GM21423 (cell line): Measurements from ENCODE around the gene SEC22B.
A peak's percentile ranks its signal among the peaks of the same experiment; 100 is the strongest.
"Not testable (repeated sequence)": the region's sequence is repeated elsewhere in the genome, so short reads cannot be mapped to it uniquely, and the experiment has no call there.

ENCODE experiments used
- ATAC-seq: cut with Tn5 transposase; IDR thresholded peaks from one replicate; pipeline ENCODE4 v1.9.1; 2021; ENCODE audit warnings: mild to moderate bottlenecking, moderate library complexity; ENCODE audit not compliant: unreplicated experiment

Gene SEC22B

DNA sequence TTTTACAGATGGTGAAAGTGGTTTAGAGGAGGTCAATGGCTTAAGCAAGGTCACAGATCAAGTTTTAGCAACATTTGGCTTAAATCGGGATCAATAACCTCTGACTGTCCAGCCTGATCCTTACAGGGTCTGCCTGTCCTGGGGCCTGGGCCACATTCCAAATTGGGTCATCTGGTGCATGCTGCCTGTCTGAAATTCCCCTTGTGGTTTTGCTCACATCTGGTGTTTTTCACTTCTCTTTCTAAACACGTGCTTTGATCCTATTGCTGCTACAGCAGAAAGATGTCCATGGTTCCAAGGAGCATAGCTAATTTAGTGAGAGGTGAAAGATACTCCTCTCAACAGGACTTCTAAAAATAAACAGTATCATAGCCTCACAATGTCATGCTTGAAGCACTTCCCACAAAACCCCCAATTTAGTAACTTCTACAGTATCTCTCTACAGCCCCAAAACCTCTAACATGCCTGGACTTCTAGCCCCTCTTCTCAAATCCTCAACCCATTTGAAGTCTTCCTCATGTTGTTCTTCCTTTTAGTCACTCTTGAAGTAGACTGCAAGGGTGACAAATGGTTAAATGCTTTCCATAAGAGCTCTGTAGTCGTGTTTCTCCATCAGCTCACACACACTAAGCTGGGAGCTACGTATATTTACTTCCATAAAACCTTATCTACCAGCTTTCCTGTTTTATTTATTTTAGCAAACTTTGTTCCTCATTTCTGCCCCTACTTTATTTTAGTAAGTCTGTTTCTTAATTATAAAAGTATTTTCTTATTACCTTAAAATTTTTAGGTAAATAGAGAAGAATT, 58.7 kb downstream of the SEC22B start:
- peak; percentile 51 for ATAC-seq

DNA sequence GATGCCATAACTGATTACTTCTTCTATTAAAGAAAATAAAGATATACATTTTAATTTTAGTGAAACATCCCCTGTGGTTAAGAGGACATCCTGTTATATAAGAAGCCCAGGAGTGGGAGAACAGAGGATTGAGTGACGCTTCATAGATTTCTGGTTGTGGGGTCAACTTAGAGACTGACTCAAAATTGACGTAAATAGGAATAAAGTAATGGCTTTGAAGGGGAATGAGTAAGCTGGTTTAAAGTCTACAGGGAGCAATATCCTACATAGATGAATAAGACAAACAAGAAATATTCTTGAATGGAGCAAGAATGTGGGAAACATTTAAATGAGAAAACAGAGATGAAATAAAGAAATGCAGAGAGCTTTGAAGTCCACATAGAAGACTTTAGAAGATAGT, 60.2 kb downstream of the SEC22B start:
- not testable (repeated sequence) for ATAC-seq

DNA sequence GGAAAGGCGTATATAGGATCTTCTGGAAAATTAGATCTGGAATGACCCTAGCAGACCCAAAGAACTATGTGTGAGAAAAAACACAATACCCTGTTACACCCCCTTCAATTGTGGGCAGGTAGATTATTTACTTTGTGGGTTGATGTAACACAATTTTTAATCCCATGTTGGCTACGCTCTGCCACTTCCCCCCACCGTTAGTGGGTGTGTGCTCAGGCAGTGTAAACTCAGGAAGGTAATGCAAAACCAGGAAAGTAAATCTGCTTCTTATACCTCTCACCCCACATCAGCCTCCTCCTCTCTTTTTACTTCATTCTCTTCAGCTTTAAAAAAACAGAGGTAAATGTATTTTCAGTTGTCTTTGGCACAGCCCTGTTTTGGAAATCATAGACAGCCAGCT, 63.2 kb downstream of the SEC22B start:
- ATAC-seq, result not testable (repeated sequence)

DNA sequence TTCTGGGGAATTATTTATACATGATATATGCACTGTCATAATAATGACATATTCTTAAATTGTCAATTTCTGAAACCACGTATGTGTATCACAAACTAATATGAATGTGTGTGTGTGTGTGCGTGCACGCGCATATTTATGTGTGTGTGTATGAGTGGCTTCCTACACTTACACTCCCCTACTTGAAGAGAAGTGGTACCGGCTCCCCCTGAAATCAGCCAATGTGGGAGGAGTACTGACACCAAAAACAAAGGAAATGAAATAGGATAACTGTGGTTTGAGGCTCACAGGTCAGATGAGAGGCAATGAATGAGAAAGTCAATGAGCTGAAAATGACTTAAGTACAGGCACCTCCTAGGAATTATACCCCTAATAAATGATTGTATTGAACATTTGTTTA, 64.1 kb downstream of the SEC22B start:
- ATAC-seq, result not testable (repeated sequence)

DNA sequence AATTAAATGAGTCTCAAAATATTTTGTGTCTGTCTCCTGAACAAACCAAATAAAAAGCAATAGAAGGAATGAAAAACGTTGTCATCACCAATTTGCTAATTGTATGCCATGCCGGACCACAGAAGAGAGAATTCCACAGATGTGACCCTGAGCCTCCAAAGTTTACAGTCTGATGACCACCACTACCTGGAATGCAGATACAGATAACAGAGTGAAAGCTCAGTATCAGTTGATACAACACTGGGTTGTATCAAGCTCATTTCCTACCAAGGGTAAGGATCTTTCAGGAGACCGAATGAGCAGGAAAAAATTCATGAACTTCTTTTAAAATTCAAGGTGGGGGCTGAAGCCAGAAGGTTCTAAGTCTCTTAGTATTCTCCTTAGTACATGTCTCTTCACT, 64.5 kb downstream of the SEC22B start:
- not testable (repeated sequence) for ATAC-seq

DNA sequence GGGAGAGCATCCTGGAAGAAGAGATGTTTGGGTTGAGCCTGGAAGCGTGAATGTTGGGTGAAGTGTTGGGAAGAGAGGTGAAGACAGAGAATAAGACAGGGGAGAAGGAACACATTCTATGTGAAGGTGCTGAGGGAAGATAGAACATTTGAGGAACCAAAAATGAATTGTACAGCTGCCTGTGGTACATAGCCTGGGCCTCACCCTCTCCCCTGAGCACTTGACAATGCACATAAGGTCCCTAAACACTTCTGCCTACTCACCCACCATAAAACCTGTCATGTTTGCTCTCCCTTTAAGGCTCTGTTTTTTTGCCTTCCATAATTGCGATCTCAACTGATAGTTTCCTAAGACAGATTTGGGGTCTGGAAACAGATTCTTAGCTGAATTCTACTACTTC, 65.3 kb downstream of the SEC22B start:
- ATAC-seq, result not testable (repeated sequence)

DNA sequence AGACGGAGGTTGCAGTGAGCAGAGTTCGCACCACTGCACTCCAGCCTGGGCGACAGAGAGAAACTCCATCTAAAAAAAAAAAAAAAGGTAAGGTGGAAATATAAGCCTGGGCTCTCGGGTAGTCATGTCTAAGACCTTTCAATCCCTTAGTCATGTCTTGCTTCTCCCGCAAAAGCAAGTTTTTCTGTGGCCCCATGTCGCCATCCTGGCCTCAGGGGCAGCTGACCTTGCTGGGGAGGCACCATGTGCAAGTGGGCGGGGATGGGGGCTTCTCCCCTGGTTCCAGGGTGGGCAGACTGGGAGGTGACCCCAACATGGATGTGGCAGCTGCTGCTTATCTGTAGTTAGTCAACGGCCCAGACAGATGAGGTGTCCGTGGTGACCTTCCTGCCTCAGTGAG, 66.7 kb downstream of the SEC22B start:
- ATAC-seq, result not testable (repeated sequence)

DNA sequence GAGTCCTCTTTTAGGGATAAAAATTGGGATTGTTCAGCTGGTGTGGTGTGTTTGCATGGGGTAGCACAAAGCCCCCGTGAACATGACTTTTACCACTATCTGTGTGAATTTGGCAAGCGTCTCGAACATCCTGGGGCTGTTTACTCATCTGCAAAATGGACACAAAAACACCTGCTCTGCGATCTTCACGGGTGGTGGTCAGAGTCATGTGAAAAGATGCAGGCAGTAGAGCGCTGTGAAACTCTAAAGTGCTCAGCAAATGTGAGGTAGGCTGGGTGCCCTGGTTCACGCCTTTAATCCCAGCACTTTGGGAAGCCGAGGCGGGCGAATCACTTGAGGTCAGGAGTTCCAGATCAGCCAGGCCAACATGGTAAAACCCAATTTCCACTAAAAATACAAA, 67.1 kb downstream of the SEC22B start:
- not testable (repeated sequence) for ATAC-seq

DNA sequence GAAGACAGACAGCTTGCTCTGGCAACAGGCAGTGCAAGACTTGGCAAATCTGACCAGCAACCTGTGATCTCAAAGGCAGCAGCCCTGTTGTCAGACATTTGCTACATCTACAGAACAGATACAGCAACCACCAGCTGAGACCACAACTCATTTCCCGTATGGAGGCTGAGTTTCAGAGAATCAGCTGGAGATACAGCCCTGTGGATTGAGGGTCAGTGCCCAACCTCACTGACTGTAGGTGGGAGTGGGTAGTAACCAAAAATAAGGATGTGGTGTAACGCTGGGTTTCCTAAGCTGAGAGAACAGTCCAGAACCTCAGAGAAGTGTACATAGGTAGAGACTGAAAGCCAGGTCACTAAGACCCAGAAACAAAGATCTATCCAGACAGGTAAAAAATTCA, 71.0 kb downstream of the SEC22B start:
- not testable (repeated sequence) for ATAC-seq

DNA sequence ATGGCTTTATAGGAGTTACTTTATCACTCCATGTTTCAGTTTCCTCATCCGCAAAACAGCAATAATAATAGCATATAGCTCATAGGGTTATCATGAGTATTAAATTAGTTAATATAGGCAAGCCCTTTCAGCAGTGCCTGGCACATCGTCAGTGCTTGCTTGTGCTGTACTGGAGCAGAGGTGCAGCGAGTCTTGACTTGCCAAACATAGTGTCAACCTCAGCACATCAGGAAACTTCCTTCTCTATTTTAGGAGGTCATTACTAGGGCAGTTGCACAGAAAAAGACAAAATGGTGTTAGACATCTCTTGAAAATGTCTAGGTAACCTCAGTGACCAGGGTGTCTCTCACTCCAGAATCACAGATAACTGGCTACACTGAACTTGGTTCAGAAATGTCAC, 72.6 kb downstream of the SEC22B start:
- ATAC-seq, result not testable (repeated sequence)

DNA sequence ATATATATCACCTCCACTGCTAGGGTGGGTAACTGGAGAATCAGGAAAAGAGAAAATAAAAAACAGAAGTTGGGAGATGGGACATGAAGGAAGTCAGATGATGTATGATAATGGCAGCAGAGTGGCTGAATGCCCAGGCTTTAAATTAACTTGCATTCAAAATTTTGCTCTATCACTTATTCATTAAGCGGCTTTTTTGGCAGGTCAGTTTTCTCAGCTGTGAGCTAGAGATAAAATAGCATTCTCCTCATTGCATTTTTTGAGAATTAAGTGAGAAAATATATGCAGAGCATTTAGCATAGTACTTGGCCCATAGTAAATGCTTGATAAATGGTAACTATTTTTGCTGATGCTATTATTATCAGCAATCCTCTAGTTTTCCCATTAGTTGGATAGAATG, 74.7 kb downstream of the SEC22B start:
- not testable (repeated sequence) for ATAC-seq
